Lower leg skin (tissue), 4 donors: Measurements from ENCODE around the gene RAB13. TPM values are rescaled to one million over a fixed set of nuclear protein-coding genes. Genes with fewer than 3 reads are reported as not detected.
"Not testable (repeated sequence)": the region's sequence is repeated elsewhere in the genome, so short reads cannot be mapped to it uniquely, and the experiment has no call there.

Experiments
- DNase-seq, 2 donors: peaks; one replicate each; pipeline ENCODE4 v3.0.0-alpha.2; 2019; ENCODE audit warnings: low spot score in 2 of 2
- H3K4me3 ChIP-seq: fragments of 200-600 bp; sonication (generic); 2 replicates; pipeline ENCODE4 v1.5.1; 2017; ENCODE audit warnings: mild to moderate bottlenecking, low read depth; ENCODE audit not compliant: poor library complexity, severe bottlenecking
- POLR2A ChIP-seq, 2 donors: fragments of 450-650 bp; IDR thresholded peaks; one replicate each; pipeline ENCODE4 v1.6.1; 2016 to 2017; ENCODE audit warnings: antibody characterized with exemption in 2 of 2, mild to moderate bottlenecking in 1 of 2, moderate library complexity in 1 of 2
- WGBS, 2 donors: methylation state at CpG; one replicate each; pipeline ENCODE4 v1.1.5; 2018; 5-methylcytosine and 5-hydroxymethylcytosine counted together
- intact Hi-C: fragments of 100-400 bp; cut with DNase I; formaldehyde crosslinking; loops from one replicate; pipeline ENCODE4 v1.15.0; 2023; ENCODE audit warnings: low total_unique reads
- total RNA-seq, 4 donors: library from RNA; depleted of rRNA; stranded (reverse); fragments of >200 nt; gene quantifications; one replicate each; pipeline ENCODE4 v1.1.0, GENCODE V29; 2016
- TF ChIP-seq, protein P1 (sequence below), 3 donors: fragments of 450-650 bp; IDR thresholded peaks; one replicate each; pipeline ENCODE4 v1.5.1; 2016; ENCODE audit warnings: antibody characterized with exemption in 3 of 3, mild to moderate bottlenecking in 3 of 3, moderate library complexity in 2 of 3

Gene RAB13
- total RNA-seq, 4 donors from 2014 or later: 15.6 to 29.4 (median 25.4) TPM

DNA sequence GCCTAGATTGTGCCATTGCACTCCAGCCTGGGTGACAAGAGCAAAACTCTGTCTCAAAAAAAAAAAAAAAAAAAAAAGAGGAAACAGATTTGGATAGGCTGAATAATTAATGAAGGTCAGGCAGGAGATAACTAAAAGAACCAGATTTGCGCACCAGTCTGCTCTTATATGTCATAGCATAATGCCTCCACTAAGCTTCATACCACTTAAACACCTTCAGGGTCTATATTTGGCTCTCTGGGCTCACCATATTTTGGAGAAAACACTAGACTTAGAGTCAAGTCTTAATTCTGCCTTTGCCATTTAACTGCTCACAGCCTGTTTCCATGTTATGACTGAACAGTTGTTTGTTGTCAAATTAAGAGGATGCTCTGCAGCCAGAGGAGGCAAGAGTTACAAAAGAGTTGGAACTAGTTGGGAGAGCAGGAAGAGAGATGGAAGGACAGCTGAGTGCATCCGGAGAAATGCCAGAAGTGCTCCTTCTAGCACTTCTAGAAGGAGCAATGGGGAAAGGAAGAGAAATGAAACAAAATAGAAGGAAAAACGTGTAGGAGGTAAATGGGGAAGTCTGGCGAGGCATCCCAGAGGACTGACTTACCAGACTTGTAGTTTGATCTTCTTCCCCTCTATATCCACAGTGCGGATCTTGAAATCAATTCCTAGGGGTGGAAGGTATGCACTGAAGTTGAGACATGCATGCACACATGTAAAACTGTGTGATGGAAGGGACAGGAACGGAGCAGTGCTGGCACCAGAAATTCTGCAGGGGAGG lies 1.8 kb downstream of the RAB13 start:
- DNase-seq: no peak
- intact Hi-C loops: loop anchor here (10.0 kb wide), 1 partner anchor 470 kb away; no protein-coding TSS in a partner anchor
- no peak overlapping the region for H3K4me3 ChIP-seq
- WGBS, 2 donors: 60 to 70% methylated on average over 6 of the region's 6 CpGs
- no peak for TF ChIP-seq POLR2A (IDR thresholded peaks at IDR 0.05)
- TF ChIP-seq, protein P1, sequence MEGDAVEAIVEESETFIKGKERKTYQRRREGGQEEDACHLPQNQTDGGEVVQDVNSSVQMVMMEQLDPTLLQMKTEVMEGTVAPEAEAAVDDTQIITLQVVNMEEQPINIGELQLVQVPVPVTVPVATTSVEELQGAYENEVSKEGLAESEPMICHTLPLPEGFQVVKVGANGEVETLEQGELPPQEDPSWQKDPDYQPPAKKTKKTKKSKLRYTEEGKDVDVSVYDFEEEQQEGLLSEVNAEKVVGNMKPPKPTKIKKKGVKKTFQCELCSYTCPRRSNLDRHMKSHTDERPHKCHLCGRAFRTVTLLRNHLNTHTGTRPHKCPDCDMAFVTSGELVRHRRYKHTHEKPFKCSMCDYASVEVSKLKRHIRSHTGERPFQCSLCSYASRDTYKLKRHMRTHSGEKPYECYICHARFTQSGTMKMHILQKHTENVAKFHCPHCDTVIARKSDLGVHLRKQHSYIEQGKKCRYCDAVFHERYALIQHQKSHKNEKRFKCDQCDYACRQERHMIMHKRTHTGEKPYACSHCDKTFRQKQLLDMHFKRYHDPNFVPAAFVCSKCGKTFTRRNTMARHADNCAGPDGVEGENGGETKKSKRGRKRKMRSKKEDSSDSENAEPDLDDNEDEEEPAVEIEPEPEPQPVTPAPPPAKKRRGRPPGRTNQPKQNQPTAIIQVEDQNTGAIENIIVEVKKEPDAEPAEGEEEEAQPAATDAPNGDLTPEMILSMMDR (IDR thresholded peaks at IDR 0.05): no peak

DNA sequence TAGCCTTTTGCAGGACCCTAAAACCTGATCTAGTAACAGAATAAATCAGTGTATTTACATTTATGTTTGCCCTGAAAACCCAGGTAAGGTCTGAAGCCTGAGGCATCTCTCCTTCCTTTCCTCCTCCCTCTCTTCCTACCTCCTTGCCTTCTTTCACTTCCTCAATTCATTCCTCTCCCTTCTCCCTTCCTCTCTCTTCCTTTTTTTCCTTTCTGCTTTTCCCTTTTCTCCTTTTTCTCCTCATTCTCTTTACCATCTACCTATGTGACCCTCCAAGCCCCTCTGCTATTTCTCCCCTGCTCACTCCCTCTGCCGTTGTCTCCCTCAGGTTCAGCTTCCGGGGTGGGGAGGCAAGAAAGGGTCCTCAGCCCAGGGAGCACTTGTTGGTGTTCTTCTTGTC lies 4.4 kb downstream of the RAB13 start:
- not testable (repeated sequence) for H3K4me3 ChIP-seq, DNase-seq
- intact Hi-C loops: loop anchor here (10.0 kb wide), 1 partner anchor 467 kb away; no protein-coding TSS in a partner anchor
- 88 to 93% methylated on average over 2 of the region's 2 CpGs for WGBS, 2 donors

DNA sequence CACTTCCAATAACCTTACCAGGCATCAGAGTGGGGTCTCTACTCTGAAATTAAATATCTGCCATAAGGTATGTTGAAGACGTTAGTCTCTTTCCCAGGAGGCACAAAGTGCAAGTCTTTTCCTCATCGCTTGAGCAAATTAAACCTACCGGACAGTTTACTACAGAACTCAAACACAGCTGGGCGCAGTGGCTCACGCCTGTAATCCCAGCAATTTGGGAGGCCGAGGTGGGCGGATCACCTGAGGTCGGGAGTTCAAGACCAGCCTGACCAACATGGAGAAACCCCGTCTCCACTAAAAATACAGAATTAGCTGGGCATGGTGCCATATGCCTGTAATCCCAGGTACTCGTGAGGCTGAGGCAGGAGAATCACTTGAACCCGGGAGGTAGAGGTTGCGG lies 7.0 kb downstream of the RAB13 start:
- H3K4me3 ChIP-seq, DNase-seq: not testable (repeated sequence)
- 91 to 94% methylated on average over 11 to 12 of the region's 12 CpGs for WGBS, 2 donors
- intact Hi-C loops: loop anchor here (5.0 kb wide), 1 partner anchor 182 kb away; no protein-coding TSS in a partner anchor

GRCh38 chr1:153978274-153978909 lies 7.7 kb downstream of the RAB13 start:
- intact Hi-C loops: loop anchor here (5.0 kb wide), 1 partner anchor 181 kb away; no protein-coding TSS in a partner anchor
- WGBS, 2 donors: 65 to 70% methylated on average over 9 of the region's 9 CpGs
- TF ChIP-seq, protein P1 (IDR thresholded peaks at IDR 0.05): no peak
- no peak for TF ChIP-seq POLR2A (IDR thresholded peaks at IDR 0.05)

GRCh38 chr1:153977250-153978240 lies 8.6 kb downstream of the RAB13 start, which contains the start of gene JTB:
JTB (minus strand) TSS chr1:153977674; CDS start chr1:153977252, 422 bp downstream.
- TF ChIP-seq, protein P1 (IDR thresholded peaks at IDR 0.05): no peak
- TF ChIP-seq POLR2A (IDR thresholded peaks at IDR 0.05): peak in 1 of 2 donors; percentile 82
- intact Hi-C loops: loop anchor here (5.0 kb wide), 1 partner anchor 180 kb away; no protein-coding TSS in a partner anchor
- H3K4me3 ChIP-seq: peak within 1 kb of the TSS; percentile 87
- 0 to 1% methylated on average over 38 to 47 of the region's 75 CpGs for WGBS, 2 donors
- DNase-seq: peak; percentile 88 to 98

More at GRCh38 chr1:153978274-153978909, 7.7 kb downstream of the RAB13 start:
- no peak for DNase-seq
- H3K4me3 ChIP-seq: no peak overlapping the region

- intact Hi-C loops: loop anchor here (5.0 kb wide), 1 partner anchor 180 kb away; no protein-coding TSS in a partner anchor
- DNase-seq: no peak
- WGBS, 2 donors: 0 to 1% methylated on average over 16 of the region's 16 CpGs
- peak overlapping the region; percentile 87 for H3K4me3 ChIP-seq
- TF ChIP-seq POLR2A (IDR thresholded peaks at IDR 0.05): no peak
- TF ChIP-seq, protein P1 (IDR thresholded peaks at IDR 0.05): no peak
Measured at GRCh38 chr1:153976819-153977249, 9.3 kb downstream of the RAB13 start.
